Colonic mucosa (tissue), 4 donors: ENCODE results near the gene CRACDL. TPM values are rescaled to one million over a fixed set of nuclear protein-coding genes. Genes with fewer than 3 reads are reported as not detected.

Experiments used
- DNase-seq: peaks from one replicate; pipeline ENCODE4 v3.0.0-alpha.2; 2020
- H3K27ac ChIP-seq: fragments of 200-600 bp; one replicate; pipeline ENCODE4 v1.8.0; 2021
- H3K27me3 ChIP-seq: fragments of 200-600 bp; one replicate; pipeline ENCODE4 v1.8.0; 2021
- H3K36me3 ChIP-seq: fragments of 200-600 bp; one replicate; pipeline ENCODE4 v1.8.0; 2021
- H3K4me1 ChIP-seq: fragments of 200-600 bp; one replicate; pipeline ENCODE4 v1.8.0; 2021; ENCODE audit warnings: mild to moderate bottlenecking
- H3K4me3 ChIP-seq: fragments of 200-600 bp; one replicate; pipeline ENCODE4 v1.8.0; 2021
- H3K9ac ChIP-seq, 2 donors: one replicate each; pipeline ENCODE4 v1.7.0; 2013; ENCODE audit warnings: control low read depth in 2 of 2, low read depth in 2 of 2, low read length in 2 of 2
- H3K9me3 ChIP-seq: fragments of 200-600 bp; one replicate; pipeline ENCODE4 v1.8.0; 2021
- intact Hi-C: fragments of 100-400 bp; cut with DNase I; formaldehyde crosslinking; loops from one replicate; pipeline ENCODE4 v1.14.1; 2022
- total RNA-seq, 2 donors: library from RNA; stranded (reverse); fragmentation: NEBNext Ultra II Directional in 1 of 2; extraction: Animal tissue kit (Norgen Biotek cat#: 25700) in 1 of 2; gene quantifications; one replicate each; pipeline ENCODE4 v1.2.1, GENCODE V29; 2021
- TF ChIP-seq, protein P1 (sequence below): fragments of 200-600 bp; IDR thresholded peaks from one replicate; pipeline ENCODE4 v1.8.0; 2022; ENCODE audit warnings: antibody characterized with exemption, mild to moderate bottlenecking
- donor health status: healthy.
- donor health status: DM: no; HTN: no; CAD: no.
- donor health status: DM: no; HTN: no; CAD: no.

The CRACDL gene
- total RNA-seq, 2 donors from 2014 or later, result 11.5 to 22.3 TPM

DNA sequence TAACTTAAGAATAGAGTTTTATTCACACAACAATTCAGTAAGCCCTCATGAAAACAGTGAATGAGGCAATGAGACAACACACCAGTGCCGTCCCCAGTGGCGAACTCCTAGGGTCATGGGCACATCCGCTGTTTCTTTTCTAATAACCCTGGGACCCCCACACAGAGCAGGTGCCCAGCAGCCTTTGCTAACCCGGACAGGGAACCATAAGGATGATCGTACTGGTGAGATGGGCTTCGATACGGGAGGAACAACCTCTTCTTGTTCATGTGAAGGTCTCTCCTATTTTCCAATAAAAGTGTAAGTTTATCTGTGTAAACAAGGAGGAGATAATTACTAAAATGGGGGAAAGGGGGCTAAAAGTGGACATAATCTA, 107.7 kb downstream of the CRACDL start:
- Histone ChIP-seq H3K4me3 (no peak overlapping the region), H3K9me3 (no peaks in the 10 kb centered on the region), H3K27me3 (no peaks in the 10 kb centered on the region), H3K36me3 (no peaks in the 10 kb centered on the region), H3K9ac (no peak overlapping the region), H3K27ac (no peak overlapping the region), H3K4me1 (no peaks in the 10 kb centered on the region)
- no peak for DNase-seq
- intact Hi-C loops, result no loop called here
- TF ChIP-seq, protein P1, sequence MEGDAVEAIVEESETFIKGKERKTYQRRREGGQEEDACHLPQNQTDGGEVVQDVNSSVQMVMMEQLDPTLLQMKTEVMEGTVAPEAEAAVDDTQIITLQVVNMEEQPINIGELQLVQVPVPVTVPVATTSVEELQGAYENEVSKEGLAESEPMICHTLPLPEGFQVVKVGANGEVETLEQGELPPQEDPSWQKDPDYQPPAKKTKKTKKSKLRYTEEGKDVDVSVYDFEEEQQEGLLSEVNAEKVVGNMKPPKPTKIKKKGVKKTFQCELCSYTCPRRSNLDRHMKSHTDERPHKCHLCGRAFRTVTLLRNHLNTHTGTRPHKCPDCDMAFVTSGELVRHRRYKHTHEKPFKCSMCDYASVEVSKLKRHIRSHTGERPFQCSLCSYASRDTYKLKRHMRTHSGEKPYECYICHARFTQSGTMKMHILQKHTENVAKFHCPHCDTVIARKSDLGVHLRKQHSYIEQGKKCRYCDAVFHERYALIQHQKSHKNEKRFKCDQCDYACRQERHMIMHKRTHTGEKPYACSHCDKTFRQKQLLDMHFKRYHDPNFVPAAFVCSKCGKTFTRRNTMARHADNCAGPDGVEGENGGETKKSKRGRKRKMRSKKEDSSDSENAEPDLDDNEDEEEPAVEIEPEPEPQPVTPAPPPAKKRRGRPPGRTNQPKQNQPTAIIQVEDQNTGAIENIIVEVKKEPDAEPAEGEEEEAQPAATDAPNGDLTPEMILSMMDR, result no peak

DNA sequence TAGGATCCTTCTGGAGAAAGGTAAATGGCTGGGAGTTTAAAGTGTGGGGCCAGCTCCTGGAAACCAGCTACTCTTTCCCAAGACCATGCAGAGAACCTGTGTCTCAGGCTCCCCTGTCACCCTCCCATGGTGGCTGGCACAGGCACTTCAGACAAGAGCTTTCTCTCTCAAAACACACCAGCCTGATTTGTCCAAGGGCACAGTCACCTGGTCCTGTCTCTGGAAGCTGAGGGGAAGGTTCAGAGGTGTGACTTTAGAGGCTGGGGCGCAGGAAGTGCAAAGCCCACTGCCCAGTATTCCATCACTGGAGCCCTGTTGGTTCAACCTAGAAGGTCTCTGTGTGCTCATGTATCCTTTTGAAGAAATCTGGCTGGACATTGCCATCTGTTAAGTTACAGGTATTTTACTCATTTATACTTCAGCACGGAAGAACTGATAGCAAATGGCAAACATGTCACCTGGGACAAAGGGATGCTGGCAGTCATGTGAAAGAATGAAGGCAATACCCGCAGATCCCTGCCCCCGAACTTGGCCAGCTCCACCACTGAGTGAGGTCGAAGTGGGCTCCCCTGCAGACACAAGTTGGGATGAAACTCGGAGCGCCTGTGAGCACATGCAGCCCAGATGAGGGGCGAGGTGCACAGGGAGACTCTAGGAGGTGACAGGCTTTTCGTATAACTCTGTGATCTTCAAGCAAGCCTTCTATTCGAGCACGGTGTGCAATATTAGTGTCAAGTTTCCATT, 108.2 kb downstream of the CRACDL start:
- H3K4me3 ChIP-seq, result no peak overlapping the region
- H3K4me1 ChIP-seq, result no peaks in the 10 kb centered on the region
- H3K9me3 ChIP-seq, result no peaks in the 10 kb centered on the region
- no peak overlapping the region for H3K9ac ChIP-seq
- intact Hi-C loops, result no loop called here
- no peak overlapping the region for H3K27ac ChIP-seq
- no peak for DNase-seq
- no peaks in the 10 kb centered on the region for H3K27me3 ChIP-seq
- TF ChIP-seq, protein P1, result no peak
- no peaks in the 10 kb centered on the region for H3K36me3 ChIP-seq

DNA sequence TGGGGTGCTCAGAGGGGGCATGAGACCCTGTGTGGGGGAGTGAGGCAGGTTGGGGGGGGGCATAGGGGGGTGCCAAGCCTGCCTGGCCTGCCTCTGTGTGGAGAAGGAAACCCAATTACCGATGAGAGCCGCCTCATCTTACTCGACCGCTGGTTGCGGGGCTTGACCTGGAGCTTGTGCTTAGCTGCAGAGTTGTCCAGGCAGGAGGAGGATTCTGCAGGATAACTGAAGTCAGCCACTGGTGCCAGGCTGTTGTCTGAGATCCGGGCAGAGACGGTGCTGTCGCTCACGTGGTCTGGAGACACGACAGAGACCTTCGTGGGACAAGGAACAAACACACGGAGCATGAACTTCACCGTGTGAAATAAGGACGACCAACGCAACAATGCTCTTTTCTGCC, 109.2 kb downstream of the CRACDL start:
- intact Hi-C loops, result no loop called here
- Histone ChIP-seq H3K36me3 (no peaks in the 10 kb centered on the region), H3K4me3 (no peak overlapping the region)

DNA sequence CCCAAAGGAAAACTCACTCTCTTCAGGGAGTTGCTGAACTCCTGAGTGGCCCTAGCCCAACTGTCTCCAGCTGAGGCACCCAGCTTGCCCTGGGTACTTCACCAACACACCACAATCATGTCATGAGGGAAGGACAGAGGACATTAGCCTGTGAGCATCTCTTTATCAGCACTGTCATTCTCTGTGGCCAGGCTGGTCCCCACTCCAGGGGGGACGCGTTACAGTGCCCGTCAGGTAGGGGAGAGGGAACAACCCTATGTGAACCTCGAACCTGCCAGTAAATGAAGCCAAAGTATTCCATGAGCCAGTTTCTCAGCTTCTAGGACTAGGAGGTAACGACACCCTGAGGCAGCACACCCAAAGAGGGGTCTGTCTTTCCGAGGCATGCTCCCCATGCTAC, 110.2 kb downstream of the CRACDL start:
- H3K9me3 ChIP-seq, result no peaks in the 10 kb centered on the region
- intact Hi-C loops, result no loop called here
- H3K9ac ChIP-seq, result no peak overlapping the region
- H3K4me3 ChIP-seq, result no peak overlapping the region
- H3K36me3 ChIP-seq, result no peaks in the 10 kb centered on the region
- no peak overlapping the region for H3K27ac ChIP-seq
- TF ChIP-seq, protein P1, result no peak
- no peaks in the 10 kb centered on the region for H3K27me3 ChIP-seq
- H3K4me1 ChIP-seq, result no peaks in the 10 kb centered on the region
- DNase-seq, result no peak

More for the DNA sequence above, 109.2 kb downstream of the CRACDL start:
- Histone ChIP-seq H3K9me3 (no peaks in the 10 kb centered on the region), H3K27me3 (no peaks in the 10 kb centered on the region), H3K27ac (no peak overlapping the region), H3K4me1 (no peaks in the 10 kb centered on the region), H3K9ac (no peak overlapping the region)
- DNase-seq, result no peak
- TF ChIP-seq, protein P1, result no peak

DNA sequence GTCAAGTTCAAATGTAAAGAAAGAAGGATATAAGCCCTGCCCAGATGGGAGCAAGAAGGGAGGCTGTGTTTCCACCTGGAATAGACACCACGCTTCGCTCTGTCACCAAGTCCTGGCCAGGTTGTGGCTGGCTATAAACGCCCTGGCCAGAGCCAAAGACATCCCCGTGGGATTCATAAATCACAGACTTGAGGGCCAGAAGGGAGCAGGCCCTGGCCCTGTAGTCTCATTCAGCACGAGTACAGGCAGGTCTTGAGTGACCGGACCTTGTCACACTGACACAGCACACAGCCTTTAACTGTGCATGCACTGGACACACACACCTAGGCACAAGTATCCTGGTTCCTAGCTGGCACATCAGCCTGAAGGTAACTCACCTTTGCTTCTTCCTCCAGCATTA, 110.6 kb downstream of the CRACDL start:
- no peak overlapping the region for H3K9ac ChIP-seq
- DNase-seq, result no peak
- no peaks in the 10 kb centered on the region for H3K27me3 ChIP-seq
- H3K9me3 ChIP-seq, result no peaks in the 10 kb centered on the region
- H3K27ac ChIP-seq, result no peak overlapping the region
- H3K4me3 ChIP-seq, result no peak overlapping the region
- no peaks in the 10 kb centered on the region for H3K36me3 ChIP-seq
- H3K4me1 ChIP-seq, result no peaks in the 10 kb centered on the region
- intact Hi-C loops, result no loop called here
- TF ChIP-seq, protein P1, result no peak
